Sigmoid colon (tissue), 4 donors: ENCODE results near the gene SPSB1.

Source experiments
- EP300 ChIP-seq, 4 donors: sonication (generic); formaldehyde crosslinking; IDR thresholded peaks; one replicate each; pipeline ENCODE4 v1.6.1; 2017; ENCODE audit warnings: antibody characterized with exemption in 4 of 4
- POLR2A ChIP-seq, 2 donors: fragments of 450-650 bp; IDR thresholded peaks; one replicate each; pipeline ENCODE4 v1.6.1; 2016; ENCODE audit warnings: antibody characterized with exemption in 2 of 2, mild to moderate bottlenecking in 2 of 2, moderate library complexity in 2 of 2
- POLR2AphosphoS5 ChIP-seq, 4 donors: sonication (generic); formaldehyde crosslinking; IDR thresholded peaks; one replicate each; pipeline ENCODE4 v1.6.1; 2017; ENCODE audit warnings: antibody characterized with exemption in 4 of 4
- TF ChIP-seq, protein P1 (sequence below), 4 experiments: fragments of 450-650 bp in 3 of 4; fragments of 200-600 bp in 1 of 4; IDR thresholded peaks; one replicate each; pipeline ENCODE4 v1.5.1; 2016 to 2019; ENCODE audit warnings: antibody characterized with exemption in 4 of 4, mild to moderate bottlenecking in 3 of 4, moderate library complexity in 2 of 4

DNA sequence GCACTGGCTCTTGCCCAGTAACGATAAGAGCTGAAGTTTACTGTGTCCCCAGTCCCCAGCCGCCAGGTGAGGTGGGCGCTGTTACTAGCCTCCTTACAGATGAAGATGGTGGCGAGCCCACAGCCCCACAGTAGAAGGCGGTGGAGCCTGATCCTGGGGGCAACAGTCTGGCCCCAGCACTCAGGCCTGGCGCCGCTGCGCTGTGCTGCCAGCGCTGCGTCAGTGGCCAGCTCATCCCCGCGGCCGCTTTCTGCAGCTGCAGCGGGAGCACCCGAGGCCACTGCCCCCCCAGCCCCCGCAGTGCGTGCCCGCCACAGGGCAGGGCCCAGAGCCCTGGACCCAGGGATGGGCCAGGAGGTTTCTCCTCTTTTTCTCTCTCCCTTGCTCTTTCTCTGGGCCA is 44.8 kb upstream of the SPSB1 start:
- TF ChIP-seq, protein P1, sequence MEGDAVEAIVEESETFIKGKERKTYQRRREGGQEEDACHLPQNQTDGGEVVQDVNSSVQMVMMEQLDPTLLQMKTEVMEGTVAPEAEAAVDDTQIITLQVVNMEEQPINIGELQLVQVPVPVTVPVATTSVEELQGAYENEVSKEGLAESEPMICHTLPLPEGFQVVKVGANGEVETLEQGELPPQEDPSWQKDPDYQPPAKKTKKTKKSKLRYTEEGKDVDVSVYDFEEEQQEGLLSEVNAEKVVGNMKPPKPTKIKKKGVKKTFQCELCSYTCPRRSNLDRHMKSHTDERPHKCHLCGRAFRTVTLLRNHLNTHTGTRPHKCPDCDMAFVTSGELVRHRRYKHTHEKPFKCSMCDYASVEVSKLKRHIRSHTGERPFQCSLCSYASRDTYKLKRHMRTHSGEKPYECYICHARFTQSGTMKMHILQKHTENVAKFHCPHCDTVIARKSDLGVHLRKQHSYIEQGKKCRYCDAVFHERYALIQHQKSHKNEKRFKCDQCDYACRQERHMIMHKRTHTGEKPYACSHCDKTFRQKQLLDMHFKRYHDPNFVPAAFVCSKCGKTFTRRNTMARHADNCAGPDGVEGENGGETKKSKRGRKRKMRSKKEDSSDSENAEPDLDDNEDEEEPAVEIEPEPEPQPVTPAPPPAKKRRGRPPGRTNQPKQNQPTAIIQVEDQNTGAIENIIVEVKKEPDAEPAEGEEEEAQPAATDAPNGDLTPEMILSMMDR (IDR thresholded peaks at IDR 0.05), result no peak
- TF ChIP-seq POLR2A (IDR thresholded peaks at IDR 0.05), result no peak
- TF ChIP-seq POLR2AphosphoS5 (IDR thresholded peaks at IDR 0.05), result no peak
- no peak for TF ChIP-seq EP300 (IDR thresholded peaks at IDR 0.05)
